ENCODE data around the gene RBBP8. TPM values are rescaled to one million over a fixed set of nuclear protein-coding genes. Genes with fewer than 3 reads are reported as not detected.

Gene RBBP8
- total and polyA plus RNA-seq, 10 of the 15 experiments (the other 5 are each of a cell fraction or from before 2014, with no cell fraction given) = 46.2 to 82.3 (median 68.7) TPM

GRCh38 chr18:22988208-22988607 is 55.1 kb downstream of the RBBP8 start:
- intact Hi-C loops (cut with micrococcal nuclease; ENCODE audit: unreplicated experiment) = loop anchor here (5.0 to 10.0 kb wide), 2 partner anchors 57 to 424 kb away; no protein-coding TSS in a partner anchor
- Histone ChIP-seq H3K4me2 (ENCODE audit: control insufficient read depth, insufficient read depth) (peak overlapping the region; percentile 68), H3K79me2 (ENCODE audit: control insufficient read depth, insufficient read depth, low read length) (no peaks in the 10 kb centered on the region), H3K4me1 (ENCODE audit: control insufficient read depth, insufficient read depth, low read length) (peaks cover 10% of the 10 kb centered on the region), H3K27ac (ENCODE audit: control insufficient read depth, insufficient read depth) (peak overlapping the region; percentile 28; the same call in 1 of the 2 replicates), H3K36me3 (ENCODE audit: control insufficient read depth in 2 of 2, insufficient read depth in 2 of 2, low read length in 1 of 2) (peaks cover 0 to 13% of the 10 kb centered on the region in 2 experiments; a peak in 2 of 4 replicates), H3K9ac (ENCODE audit: control insufficient read depth, insufficient read depth, low read length) (no peak overlapping the region), H2AFZ (ENCODE audit: control insufficient read depth, low read depth, low read length) (peak overlapping the region; percentile 24), H3K4me3 (no peak overlapping the region), H3K9me3 (replicated peaks; ENCODE audit: control insufficient read depth, insufficient read depth, low read length) (no peaks in the 10 kb centered on the region), H4K20me1 (ENCODE audit: control insufficient read depth, insufficient read depth) (no peaks in the 10 kb centered on the region), H3K27me3 (replicated peaks in 1 of 2; ENCODE audit: control insufficient read depth in 2 of 2, insufficient read depth in 2 of 2, low read length in 1 of 2) (no peaks in the 10 kb centered on the region)
- WGBS (ENCODE audit: insufficient coverage, insufficient replicate concordance, low lambda C conversion rate, missing lambda C conversion rate) = 91% methylated on average over 3 of the region's 3 CpGs
- TF ChIP-seq TBL1XR1 (IDR thresholded peaks at IDR 0.05; ENCODE audit: low read depth, low read length) (no peak), SREBF1 (IDR thresholded peaks at IDR 0.05; ENCODE audit: low read length) (no peak), MYB (IDR thresholded peaks at IDR 0.05; ENCODE audit: borderline replicate concordance, low read depth, low read length) (no peak), POLR2A (IDR thresholded peaks at IDR 0.05; ENCODE audit: low read depth, low read length) (no peak), SKIL (IDR thresholded peaks at IDR 0.05; ENCODE audit: low read depth, poor library complexity, severe bottlenecking) (no peak), ZNF384 (IDR thresholded peaks at IDR 0.05; ENCODE audit: borderline replicate concordance, low read depth, low read length) (no peak), CHD4 (IDR thresholded peaks at IDR 0.05) (no peak)
- RAD21 ChIA-PET (ENCODE audit: unreplicated experiment) = interaction anchor here (1.0 to 1.1 kb wide), 2 partner anchors 175 to 424 kb away, joined by 3 to 5 read pairs; no protein-coding TSS in a partner anchor
- in situ Hi-C loops (cut with MboI) = no loop called here
- SMC1A ChIA-PET (ENCODE audit: uncharacterized antibody, unreplicated experiment) = interaction anchor here (1.0 to 1.7 kb wide), 5 partner anchors 9 to 135 kb away, joined by 3 to 5 read pairs (median 4); no protein-coding TSS in a partner anchor
- CTCF ChIA-PET = interaction anchor here (1.0 to 4.9 kb wide), 3 partner anchors 58 to 423 kb away, joined by 3 to 20 read pairs (median 3); no protein-coding TSS in a partner anchor
- DNase-seq (ENCODE audit: low read depth, low spot score) = no peak
- ATAC-seq = peak; percentile 73
- FAIRE-seq = peak; percentile 71
- no TSS peak for BruUV-seq (replicated peaks)
- POLR2A ChIA-PET = no interaction called here
